ENCODE measurements around the gene CAMSAP3.
"Not testable (repeated sequence)": the region's sequence is repeated elsewhere in the genome, so short reads cannot be mapped to it uniquely, and the experiment has no call there.

CAMSAP3 gene

GRCh38 chr19:7632340-7633203 lies 36.9 kb downstream of the CAMSAP3 start:
- DNase-seq (ENCODE audit: low read depth), result no peak

- no peak for DNase-seq (ENCODE audit: low read depth)
These were observed 38.0 kb downstream of the CAMSAP3 start, which contains the start of gene PCP2 for GRCh38 chr19:7633698-7634097. Gene PCP2, minus strand, starts transcription at chr19:7633719. Its CDS starts 262 bp downstream, at chr19:7633457.

GRCh38 chr19:7635670-7636069 lies 40.0 kb downstream of the CAMSAP3 start:
- DNase-seq (ENCODE audit: low read depth), result no peak

GRCh38 chr19:7636317-7636690 lies 40.6 kb downstream of the CAMSAP3 start:
- no peak for DNase-seq (ENCODE audit: low read depth)

- peak; percentile 85 for DNase-seq (ENCODE audit: low read depth)
These were observed 41.2 kb downstream of the CAMSAP3 start, which contains the start of gene STXBP2 for GRCh38 chr19:7636691-7637373. Gene STXBP2, plus strand, starts transcription at chr19:7637110. Its CDS starts 40 bp downstream, at chr19:7637150.

GRCh38 chr19:7637374-7638256 lies 42.0 kb downstream of the CAMSAP3 start:
- no peak for DNase-seq (ENCODE audit: low read depth)

- no peak for DNase-seq (ENCODE audit: low read depth)
These were observed 43.3 kb downstream of the CAMSAP3 start for GRCh38 chr19:7638802-7639465.

- no peak for DNase-seq (ENCODE audit: low read depth)
These were observed 44.2 kb downstream of the CAMSAP3 start for GRCh38 chr19:7639863-7640348.

GRCh38 chr19:7640803-7641202 lies 45.1 kb downstream of the CAMSAP3 start:
- DNase-seq (ENCODE audit: low read depth), result no peak

GRCh38 chr19:7641290-7642276 lies 45.9 kb downstream of the CAMSAP3 start:
- no peak for DNase-seq (ENCODE audit: low read depth)

- DNase-seq (ENCODE audit: low read depth), result no peak
These were observed 46.8 kb downstream of the CAMSAP3 start for GRCh38 chr19:7642295-7643030.

- DNase-seq (ENCODE audit: low read depth), result no peak
These were observed 47.4 kb downstream of the CAMSAP3 start for GRCh38 chr19:7643031-7643415.

- DNase-seq (ENCODE audit: low read depth), result not testable (repeated sequence)
These were observed 48.2 kb downstream of the CAMSAP3 start for GRCh38 chr19:7643629-7644549.

GRCh38 chr19:7644550-7644877 lies 48.9 kb downstream of the CAMSAP3 start:
- no peak for DNase-seq (ENCODE audit: low read depth)

GRCh38 chr19:7645163-7645562 lies 49.5 kb downstream of the CAMSAP3 start:
- no peak for DNase-seq (ENCODE audit: low read depth)

GRCh38 chr19:7645656-7646425 lies 50.2 kb downstream of the CAMSAP3 start:
- DNase-seq (ENCODE audit: low read depth), result no peak

GRCh38 chr19:7646426-7646700 lies 50.7 kb downstream of the CAMSAP3 start:
- DNase-seq (ENCODE audit: low read depth), result no peak

- no peak for DNase-seq (ENCODE audit: low read depth)
These were observed 51.5 kb downstream of the CAMSAP3 start for GRCh38 chr19:7647156-7647555.
